NCI-H1436 (cell line): ENCODE measurements around the gene AKTIP.

Experiments used
- DNase-seq: peaks from one replicate; lab custom pipeline; 2025; lab: John Stamatoyannopoulos, UW

Gene AKTIP

DNA sequence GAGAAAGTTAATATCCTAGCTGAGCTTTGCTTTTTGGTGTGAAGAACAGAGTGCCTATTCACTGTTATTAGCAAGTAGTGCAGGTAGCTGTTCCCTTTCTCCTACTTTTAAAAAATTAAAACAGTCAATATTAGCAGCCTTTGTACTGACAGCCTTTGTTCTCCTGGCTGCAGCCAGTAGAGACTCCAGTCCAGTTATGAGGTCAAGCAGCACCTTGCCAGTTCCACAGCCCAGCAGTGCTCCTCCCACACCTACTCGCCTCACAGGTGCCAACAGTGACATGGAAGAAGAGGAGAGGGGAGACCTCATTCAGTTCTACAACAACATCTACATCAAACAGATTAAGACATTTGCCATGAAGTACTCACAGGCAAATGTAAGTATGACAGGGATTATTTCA is 22.6 kb downstream of the AKTIP start:
- no peak for DNase-seq

DNA sequence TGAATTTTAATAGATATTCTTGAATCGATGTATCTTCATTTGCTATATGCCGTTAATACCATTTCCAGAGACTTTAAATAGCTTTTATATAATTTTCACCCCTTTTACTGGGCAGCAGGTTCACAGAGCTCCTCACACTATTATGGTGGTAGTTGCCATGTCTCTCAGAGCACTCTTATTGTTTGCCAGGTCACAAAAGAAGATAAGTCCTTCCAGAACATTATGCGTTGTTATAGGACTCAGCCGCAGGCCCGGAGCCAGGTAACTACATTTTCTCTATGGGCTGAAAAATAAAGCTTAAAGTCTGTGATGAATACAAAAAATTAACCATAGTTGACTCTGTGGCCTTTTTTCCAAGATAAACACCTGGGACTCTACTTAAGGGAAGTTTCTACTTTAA is 24.0 kb downstream of the AKTIP start:
- DNase-seq = no peak

GRCh38 chr16:53476867-53477266 is 26.1 kb downstream of the AKTIP start:
- no peak for DNase-seq

- no peak for DNase-seq
These were observed 37.3 kb downstream of the AKTIP start for GRCh38 chr16:53465606-53466280.

DNA sequence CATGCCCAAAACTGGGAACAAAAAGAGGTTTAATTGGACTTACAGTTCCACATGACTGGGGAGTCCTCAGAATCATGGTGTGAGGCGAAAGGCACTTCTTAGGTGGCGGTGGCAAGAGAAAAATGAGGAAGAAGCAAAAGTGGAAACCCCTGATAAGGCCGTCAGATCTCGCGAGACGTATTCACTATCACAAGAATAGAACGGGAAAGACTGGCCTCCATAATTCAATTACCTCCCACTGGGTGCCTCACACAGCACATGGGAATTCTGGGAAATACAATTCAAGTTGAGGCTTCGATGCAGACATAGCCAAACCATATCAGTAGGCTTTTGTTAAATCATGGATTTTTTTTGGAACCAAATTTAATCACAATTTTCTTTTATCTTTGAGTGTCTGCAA is 44.4 kb downstream of the AKTIP start:
- DNase-seq = no peak

DNA sequence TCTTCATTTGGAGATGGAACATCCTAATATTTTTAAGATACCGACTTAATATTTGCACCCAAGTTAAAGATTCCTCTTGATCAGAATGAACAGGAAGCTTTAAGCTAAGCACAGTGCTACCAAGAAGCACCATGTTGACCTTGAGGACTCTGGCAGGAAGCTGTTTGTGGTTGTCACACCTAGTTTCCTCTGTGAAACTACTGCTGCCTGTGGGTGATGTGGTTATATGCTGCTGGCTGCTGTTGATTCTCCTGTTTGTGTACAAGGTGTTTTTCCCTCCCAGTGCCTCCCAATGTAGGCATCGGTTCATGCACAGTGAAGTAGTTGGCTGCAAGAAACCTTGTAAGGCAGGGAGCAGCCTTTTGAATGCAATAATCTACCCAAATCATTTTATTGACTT is 45.3 kb downstream of the AKTIP start:
- no peak for DNase-seq

DNA sequence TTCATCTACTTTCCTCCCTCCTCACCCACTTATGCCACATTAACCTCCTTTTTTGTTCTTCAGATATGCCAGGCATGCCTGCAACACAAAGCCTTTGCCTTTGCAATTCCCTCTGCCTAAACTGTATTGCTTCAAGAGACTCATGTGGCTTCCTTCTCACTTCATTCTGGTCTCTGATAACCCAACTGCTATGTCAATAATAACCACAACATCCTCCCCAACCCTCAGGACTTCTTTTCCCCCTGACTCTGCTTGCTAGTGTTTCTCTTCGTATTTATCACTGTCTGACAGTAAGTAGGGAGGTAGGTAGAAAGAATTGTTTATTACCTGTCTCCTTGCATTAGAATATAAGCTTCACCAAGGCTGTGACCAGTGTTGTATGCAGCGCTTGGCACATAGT is 46.4 kb downstream of the AKTIP start:
- DNase-seq = no peak

- no peak for DNase-seq
These were observed 49.1 kb downstream of the AKTIP start for GRCh38 chr16:53453928-53454327.

GRCh38 chr16:53449816-53450517 is 53.0 kb downstream of the AKTIP start:
- DNase-seq = no peak

DNA sequence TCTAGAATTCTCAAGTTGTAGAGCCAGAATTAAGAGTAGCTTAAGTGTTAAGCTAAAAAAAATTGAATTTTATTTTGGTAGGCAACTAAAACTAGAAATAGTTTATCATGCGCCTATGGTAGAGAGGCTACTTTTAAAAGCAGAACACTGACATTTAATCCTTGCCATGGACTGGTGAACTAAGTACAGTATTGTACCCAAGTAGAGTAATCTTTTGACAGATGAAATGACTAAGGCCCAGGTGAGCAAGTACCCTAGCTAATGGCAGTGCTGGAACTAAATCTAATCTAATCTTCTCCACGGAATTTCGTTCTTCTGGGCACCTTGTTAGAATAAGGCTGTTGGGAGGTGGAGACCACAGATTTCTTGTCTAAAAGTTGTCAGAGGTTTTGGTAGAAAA is 56.9 kb downstream of the AKTIP start:
- no peak for DNase-seq

- no peak for DNase-seq
These were observed 57.5 kb downstream of the AKTIP start for GRCh38 chr16:53445534-53445933.
